B cell (primary cell): Measurements from ENCODE around the gene NGEF.

ENCODE experiments used
- EZH2 ChIP-seq: IDR thresholded peaks from 2 replicates; pipeline ENCODE4 v1.6.1; 2012; ENCODE audit warnings: borderline replicate concordance, low read depth, mild to moderate bottlenecking, moderate library complexity, low read length; ENCODE audit not compliant: insufficient read depth, poor library complexity, severe bottlenecking
- TF ChIP-seq, protein P1 (sequence below): fragments of 200-600 bp; IDR thresholded peaks from one replicate; pipeline ENCODE4 v1.8.0; 2022; ENCODE audit warnings: antibody characterized with exemption, mild to moderate bottlenecking

DNA sequence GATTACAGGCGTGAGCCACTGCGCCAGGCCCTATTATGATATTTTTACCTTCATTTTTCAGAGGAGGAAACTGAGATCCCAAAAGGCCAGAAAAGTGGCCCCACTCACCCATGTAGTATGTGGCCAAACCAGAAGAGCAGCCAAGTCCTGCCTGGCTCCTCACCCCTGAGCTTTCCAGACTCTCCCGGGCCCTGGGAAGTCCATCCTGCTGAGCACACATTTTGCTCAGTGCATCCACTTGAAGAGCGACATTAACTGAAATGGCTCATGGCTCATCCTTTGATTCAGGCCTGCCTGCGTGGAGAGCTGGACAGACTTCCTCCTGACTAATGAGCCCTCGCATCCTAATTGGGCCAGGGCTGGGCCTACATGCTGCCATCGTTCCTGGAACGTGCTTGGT lies 9.5 kb upstream of the NGEF start:
- TF ChIP-seq, protein P1, sequence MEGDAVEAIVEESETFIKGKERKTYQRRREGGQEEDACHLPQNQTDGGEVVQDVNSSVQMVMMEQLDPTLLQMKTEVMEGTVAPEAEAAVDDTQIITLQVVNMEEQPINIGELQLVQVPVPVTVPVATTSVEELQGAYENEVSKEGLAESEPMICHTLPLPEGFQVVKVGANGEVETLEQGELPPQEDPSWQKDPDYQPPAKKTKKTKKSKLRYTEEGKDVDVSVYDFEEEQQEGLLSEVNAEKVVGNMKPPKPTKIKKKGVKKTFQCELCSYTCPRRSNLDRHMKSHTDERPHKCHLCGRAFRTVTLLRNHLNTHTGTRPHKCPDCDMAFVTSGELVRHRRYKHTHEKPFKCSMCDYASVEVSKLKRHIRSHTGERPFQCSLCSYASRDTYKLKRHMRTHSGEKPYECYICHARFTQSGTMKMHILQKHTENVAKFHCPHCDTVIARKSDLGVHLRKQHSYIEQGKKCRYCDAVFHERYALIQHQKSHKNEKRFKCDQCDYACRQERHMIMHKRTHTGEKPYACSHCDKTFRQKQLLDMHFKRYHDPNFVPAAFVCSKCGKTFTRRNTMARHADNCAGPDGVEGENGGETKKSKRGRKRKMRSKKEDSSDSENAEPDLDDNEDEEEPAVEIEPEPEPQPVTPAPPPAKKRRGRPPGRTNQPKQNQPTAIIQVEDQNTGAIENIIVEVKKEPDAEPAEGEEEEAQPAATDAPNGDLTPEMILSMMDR, result no peak
- TF ChIP-seq EZH2, result no peak
